ENCODE data around the gene G0S2.

Gene G0S2

DNA sequence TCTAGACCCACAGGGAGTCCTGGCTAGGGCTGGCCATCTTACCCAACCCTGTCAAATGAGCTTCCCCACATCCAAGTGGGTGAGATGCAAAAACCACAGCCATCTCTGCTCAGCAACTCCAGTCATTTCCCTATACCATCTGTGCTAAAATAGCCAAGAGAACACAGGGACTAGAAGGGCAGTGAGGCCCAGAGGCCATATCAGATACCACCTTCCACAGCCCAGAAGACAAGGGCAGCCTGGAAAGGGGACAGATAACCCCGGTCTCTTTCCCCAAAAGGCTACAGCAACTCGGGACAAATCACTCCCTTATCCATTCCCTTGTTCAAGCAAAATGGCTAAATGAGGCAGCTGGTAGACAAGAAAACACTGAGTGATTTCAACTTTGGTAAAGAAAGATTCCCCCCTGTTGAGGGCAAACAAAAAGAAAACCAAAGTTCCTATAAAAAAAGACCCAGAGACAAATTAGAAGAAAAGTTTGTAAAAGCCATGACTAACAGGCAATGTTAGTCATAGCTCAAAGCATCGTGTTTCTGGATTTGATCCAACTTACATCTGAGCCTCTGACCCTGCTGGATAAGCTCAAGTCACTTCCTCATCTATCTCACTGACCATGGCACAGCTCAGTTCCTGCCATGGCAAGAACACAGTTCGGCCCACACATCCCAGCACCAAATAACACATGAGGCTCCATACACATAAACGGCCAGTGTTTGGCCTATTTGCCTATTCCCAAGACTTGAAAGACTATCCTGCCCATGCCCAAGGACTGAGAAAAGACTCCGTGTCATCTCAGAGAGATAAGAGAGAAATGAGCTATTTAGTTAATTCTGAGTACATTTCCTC is 26.1 kb upstream of the G0S2 start:
- DNase-seq: peak; percentile 52

DNA sequence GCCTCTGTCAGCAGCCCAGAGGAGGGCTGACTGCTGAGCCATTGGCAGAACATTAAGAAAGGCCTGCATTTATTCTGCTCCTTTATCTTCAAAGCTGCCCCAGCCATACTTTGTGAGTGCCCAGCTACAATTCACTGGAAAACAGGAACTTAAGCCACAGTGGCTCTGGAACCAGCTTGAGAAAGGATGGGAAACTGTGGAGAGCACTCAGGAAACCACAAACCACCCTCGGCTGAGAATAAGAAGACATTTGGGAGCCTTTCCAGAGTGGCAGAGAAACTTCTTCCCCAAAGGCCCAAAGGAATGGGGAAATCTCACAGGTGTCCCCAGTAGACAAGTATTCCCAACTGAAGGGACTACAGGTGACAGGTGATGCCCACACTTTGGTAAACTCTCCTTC is 24.8 kb upstream of the G0S2 start:
- DNase-seq: peak; percentile 82

DNA sequence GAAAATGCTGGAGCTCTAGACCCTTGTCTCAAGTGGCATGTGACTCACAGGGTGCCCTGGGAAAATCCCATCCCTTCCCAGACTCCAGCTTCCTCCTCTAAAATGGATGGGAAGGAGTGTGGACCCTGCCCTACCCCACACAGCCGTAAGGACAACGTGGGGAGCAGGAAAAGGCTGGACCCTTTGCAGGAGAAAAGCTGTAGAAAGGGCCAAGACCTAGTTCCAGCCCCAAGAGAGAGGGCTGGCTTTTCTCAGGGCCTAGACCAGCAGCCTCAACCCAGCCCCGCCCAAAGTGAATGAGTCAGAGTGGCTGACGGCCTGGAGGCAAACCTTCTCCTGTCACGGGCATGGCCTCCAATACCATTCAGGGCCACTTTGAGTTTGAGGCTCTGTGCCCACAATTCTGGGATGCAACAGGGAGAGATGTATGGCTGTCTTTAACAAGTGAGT is 24.0 kb upstream of the G0S2 start:
- peak; percentile 60 for DNase-seq

DNA sequence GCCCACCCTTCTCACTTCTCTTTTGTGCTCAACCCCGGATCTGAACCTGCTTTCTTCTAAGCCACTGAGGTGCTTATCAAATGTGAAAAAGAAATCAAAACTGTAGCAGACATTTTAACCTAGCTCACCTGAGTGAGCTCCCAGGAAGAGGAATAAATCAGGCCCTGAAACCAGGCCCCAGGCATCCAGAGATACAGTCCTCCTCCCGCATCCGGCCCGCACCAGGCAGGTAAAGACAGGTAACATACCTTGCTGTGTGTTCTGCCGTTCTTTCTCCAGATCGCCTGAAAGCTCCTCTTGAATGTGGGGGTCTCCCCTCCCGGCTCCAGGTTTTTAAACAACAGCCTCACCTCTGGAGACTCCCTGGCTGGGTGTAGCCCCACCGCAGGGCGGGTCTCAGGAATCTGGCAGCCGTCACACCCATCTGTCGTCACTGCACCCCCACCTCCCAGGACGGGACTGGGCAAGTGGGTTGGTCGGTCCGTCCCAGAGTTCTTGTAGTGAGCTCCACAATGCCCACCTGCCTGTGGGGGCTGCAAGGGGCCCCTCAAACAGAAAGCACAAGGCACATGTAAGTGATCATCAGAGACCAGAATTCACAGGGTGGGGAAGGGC is 23.0 kb upstream of the G0S2 start, which contains the start of gene LAMB3:
Gene LAMB3, minus strand, starts transcription at position 305 of the 615 bp plus-strand sequence. CDS start 1,481 bp downstream, outside the sequence.
- no peak for DNase-seq

DNA sequence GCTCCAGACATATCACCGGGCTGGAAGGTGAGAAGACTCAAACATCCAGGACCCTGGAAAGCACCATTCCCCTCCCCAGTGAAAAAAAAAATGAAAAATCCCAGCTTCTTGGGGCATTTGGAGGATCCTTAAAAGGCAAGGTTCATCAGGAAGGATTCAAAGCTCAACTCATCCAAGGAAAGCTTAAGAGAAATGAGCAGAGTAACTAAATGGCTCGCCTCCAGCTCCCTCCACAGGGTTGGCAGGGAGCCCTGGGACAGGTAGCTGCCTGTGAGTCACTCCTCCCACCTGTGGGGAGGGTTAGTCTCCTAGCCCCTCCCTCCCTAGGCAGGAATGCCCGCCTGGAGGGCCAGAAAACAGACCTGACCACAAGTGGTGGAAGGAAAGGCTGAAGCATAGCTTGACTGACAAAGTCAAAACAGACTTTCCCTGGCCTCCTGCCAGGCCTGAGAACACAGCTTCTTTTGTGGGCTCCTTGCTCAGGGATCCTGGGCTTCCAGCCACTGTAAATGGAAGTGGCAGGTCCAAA is 22.3 kb upstream of the G0S2 start:
- peak; percentile 61 for DNase-seq

DNA sequence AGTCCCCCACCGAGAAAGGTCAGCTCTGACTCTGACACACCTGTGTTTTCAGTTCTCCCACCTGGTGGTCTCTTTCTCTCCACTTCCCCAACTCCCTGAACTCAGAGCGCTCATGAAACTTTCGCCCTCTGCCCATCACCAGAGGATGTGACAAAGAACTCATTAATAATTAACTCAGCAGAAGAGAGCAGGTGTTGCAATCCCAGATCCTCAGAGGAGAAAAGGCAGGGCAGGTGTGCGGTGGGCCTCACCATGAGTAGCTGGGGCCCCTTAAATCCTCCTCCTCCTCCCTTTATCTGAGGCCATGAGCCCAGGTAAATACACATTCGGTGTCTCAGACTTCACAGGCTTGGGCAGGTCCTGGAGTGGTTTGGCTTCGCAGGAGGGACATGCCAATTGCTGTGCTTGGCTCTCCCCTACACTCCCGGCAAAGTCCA is 21.3 kb upstream of the G0S2 start:
- no peak for DNase-seq

DNA sequence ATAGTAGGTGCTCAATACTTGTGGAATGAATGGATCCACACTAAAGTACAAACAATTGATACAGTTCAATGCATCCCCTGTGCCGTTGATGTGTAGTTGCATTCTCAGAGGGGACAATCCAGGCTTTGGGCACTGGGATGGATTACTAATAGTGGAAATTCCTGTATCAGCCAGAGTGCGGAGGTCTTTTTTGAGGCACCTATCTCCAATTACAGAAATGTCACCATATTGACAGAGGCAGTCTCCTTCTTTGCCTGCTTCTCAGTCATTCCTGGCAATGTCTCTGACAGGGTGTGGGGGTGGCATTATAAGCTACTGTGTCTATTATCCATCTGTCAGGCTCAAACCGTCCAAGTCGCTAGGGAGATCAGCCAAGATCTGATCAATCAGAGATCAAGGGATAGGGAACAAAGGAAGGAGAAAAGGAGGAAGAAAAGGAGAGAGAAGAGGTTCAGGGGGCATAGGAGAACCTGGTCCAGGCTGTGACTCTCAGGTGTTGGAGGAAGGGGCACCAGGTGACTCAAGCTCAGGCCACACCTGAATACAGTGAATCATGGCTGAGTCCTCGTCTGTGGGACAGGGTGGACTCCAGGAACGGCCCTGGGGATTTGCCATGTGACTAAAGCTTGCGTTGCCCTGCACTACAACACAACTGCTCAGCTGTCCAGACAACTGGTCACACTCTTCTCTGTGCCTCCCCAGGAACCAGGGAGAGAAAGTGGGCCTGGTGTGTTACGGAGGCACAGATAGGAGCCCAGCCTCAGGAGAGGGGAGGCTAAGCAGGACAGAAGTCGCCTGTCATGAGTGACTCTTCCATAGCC is 19.6 kb upstream of the G0S2 start:
- DNase-seq: no peak

DNA sequence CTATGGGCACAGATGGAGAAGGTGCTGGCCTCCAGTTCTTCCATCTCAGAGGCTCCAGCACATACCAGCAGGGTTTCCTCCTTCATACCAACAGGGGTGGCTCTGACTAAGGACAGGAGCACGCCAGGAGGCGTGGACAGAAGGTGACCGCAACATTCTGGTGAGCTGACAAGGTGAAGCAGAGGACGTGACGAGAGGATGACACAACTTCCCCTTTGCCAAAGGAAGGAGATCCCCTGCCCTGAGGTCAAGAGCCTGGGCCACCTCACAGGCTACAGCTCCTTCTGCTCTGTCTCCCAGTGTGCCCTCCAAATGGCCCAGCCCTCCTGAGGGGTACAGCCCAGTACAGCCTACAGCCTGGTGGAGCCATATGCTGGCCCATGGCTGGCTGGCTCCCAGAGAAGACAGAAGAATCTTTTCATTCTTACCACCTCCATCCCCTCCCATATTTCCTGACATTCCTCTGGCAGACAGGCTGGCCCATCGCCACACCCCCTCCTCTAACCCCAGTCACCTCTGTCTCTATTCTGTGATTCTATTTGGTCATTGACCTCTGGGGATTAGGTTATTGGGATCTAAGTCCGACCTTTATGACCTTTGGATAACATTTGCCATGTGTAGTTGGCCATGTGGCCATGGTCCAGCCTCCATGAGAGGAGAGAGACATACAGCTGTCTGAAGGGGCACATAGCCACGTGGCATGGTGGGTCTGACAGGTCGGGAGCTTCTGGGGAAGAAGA is 17.9 kb upstream of the G0S2 start:
- DNase-seq: no peak

DNA sequence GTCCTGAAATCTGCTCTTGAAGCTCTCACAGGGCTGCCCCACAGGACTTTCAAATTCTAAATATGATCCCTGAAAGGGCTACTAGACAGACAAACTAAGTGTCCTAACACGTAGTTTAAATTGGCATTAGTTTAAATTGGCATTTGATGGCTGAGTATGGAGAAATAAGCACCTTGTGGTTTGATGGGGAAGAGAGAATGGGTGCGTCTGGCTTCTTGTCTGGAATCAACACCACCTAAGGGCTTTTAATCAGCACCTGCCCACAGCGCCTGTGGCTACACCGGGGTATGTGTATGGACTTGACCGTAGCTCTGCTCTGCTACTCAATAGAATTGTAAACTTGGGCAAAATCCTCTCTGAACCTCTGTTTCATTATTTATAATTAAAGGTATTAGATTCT is 17.3 kb upstream of the G0S2 start:
- DNase-seq: no peak

DNA sequence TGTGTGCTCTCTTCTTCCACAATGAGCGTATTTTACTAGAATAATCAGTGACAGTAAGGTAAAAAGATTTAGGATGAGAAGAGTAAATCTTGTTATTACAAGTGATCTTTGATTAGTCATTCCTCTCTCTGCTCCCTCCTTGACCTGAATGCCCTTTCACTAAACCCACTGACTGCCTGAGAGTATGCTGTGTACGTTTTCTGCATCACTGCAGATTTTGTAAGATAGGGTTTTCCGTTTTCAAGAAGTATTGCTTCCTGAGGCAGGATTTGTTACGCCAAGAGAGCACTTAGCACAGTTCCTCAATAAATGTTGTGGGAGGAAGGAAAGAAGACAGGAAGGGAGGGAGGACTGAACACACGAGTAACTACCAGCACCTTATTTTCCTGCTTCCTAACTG is 15.3 kb upstream of the G0S2 start:
- DNase-seq: no peak

DNA sequence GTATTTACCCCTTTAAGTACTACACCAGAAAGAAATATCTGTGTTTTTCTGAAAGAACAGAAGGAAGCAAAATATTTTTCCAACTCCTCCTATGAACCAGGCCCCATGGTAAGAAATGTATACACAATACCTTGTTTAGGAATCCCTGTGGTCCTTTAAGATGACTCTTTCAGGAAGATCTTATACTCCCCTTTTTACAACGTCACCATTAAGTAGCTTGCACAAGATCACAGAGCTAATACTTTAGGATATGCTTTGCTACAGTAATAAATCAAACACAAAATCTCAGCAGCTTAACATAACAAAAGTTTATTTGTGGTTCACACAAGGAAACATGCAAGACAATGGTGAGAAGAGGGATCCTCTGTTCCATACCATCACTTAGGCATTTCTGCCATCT is 14.1 kb upstream of the G0S2 start:
- no peak for DNase-seq

DNA sequence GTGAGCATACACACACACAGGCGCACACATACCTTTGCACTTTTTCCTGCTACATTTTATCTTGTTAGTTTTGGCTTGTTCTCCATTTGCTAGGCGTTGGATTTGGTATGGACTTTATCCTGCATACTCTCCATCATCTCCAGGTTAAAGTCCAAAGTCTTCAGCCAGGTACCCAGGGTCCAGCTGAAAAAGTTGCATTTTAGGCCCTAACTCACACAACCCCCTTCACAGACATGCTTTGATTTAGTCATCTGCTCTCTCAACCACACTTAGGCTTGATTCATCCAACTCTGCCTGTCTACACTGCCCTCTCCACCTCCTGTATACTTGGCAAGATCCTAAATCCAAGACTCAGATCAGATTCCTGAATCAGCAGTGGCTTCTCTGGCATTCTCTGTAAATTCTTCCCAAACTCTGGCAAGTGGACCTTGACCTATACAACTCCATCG is 12.3 kb upstream of the G0S2 start:
- no peak for DNase-seq

DNA sequence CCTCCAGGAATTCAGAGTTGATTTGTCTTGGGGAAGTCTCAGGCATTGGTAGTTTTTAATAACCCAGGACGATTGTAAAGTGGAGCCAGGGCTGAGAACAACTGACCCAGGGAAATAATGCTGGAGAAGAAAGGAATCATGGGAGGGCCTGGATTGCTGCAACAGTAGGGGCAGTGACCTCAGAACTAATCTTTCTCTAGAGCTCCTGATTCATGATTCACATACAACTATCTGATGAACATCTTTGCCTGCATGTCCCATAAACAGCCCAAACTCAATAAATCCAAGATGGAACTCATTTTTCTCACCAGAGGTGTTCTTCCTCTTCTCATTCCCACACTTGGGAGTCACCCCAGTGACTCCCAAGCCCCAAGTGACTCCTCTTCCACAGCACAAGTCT is 8.1 kb upstream of the G0S2 start:
- DNase-seq: no peak

DNA sequence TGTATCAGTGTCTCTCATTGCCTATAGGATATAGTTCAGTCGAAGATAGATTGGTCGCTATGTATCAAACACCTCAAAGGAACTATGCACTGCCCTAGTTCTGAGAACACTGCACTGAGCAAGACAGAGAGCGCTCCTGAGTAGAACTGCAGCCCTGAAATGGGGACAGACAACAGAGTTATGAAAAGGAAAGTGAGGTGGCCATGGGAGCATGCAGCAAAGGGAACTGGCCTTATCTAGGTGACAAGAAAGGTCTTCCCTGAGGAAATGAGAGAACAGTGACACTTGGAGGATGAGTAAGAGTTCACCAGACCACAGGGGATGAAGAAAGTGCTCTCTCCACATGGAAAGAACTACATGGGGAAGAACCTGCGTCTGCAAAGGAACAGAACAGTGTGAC is 7.5 kb upstream of the G0S2 start:
- no peak for DNase-seq

DNA sequence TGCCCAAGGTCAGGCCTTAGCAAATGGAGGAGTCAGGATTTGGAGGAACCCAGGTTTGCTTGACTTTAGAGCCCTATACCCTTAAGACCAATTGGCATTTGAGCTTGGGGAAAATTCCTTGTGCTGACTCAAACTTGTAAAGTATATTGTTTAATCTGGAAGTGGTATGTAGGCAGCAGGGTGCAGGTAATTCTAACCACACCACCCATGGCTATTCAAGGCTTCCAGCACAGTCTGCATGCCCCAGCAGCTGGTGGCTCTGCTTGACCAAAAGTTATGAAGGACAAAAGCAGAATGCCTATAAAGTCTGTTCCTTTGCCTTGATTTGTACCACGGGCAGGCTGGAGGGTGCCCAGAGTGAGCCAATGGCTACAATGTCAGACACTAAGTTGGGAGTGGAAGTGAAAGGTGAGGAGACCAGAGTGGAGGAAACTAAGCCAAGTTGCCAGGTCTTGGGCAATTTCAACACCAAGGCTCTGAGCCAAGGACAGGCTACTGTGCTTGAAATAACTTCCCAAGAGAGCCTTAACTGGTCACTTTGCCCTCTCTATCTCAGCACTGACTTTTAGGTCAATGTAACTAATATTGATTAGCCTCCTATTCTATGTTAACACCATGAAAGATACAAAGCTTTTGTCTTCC is 4.7 kb upstream of the G0S2 start:
- no peak for DNase-seq

DNA sequence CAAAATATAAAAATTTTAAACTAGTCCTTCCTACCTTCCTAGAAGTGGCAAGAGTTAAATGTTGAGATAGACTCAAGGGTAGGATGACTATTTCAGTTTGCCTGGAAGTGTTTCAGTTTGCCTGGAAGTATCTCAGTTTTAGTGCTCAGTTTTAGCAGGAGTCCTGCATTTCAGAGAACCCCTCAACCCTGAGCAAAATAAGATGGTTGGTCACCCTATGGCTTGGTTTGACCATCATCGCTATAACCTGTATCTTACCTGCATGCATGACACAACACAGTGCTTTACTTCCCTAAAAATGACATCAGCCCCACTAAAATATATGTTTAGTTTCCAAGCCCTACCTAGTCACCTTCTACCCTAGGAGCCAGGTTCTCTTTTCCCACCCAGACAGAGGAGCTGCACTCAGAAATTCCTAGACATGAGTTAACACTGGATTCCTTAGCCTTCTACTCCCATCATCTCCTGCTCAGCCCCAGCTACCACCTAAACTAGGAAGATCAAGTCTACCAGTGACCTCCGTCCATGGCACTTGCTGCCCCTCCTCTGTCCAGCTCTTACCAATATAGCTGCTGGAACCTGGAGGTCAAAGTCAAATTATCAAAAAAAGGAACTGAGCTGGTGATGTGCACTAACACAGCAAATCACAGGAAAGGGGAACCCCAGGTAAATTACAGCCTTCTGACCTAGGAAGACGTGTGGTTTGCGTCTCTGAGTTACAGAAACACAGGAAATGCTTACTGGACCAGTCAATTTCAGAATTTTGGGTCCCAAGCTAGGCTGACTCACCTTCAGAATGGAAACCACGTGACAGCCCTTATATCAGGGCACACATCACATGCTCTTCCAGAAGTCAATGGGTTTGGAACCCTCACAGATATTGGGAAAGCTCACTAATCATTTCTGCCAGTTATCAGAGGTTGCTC is 2.2 kb upstream of the G0S2 start:
- no peak for DNase-seq

DNA sequence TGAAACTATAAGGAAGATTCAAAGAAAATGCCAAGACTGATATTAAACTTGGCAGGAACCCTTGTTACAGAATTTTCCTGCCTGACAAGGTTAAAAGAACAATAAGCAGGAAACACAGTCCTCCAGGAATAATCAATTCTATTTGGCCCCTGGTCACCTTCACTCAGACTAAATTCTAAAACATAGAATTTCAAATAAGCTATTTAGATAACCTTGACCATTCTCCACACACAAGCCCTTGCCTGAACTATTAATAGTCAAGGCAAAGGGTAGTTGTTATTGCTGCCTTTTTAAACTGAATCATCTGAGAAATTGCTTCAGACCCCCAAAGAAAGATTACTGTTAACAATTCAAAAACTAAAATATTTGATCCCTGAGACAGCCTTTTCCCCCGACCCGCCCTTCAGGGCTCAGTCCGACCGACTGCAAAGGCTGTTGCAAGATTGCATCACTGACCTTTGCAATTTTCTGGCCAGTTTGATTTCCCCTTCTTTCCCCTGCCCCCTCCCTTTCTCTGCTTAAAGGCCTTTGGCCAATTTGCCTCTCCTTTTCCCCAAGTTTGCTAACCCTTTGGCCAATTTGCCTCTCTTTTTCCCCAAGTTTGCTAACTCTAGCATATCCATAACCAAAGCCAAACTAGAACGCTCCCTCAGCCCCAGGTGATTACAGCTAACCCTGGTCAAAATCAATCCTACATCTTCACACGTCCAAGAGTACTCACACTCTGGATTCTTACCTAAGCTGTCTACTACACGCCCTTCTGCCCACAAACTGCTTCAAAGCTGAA is 1.4 kb upstream of the G0S2 start:
- DNase-seq: no peak

DNA sequence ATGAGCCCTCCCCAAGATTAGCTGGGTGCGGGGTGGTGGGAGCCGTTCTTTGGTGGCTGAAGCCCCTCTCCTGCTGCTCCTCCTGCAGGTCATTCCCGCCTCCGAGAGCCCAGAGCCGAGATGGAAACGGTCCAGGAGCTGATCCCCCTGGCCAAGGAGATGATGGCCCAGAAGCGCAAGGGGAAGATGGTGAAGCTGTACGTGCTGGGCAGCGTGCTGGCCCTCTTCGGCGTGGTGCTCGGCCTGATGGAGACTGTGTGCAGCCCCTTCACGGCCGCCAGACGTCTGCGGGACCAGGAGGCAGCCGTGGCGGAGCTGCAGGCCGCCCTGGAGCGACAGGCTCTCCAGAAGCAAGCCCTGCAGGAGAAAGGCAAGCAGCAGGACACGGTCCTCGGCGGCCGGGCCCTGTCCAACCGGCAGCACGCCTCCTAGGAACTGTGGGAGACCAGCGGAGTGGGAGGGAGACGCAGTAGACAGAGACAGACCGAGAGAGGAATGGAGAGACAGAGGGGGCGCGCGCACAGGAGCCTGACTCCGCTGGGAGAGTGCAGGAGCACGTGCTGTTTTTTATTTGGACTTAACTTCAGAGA is 448 bp downstream of the G0S2 start:
- DNase-seq: no peak

DNA sequence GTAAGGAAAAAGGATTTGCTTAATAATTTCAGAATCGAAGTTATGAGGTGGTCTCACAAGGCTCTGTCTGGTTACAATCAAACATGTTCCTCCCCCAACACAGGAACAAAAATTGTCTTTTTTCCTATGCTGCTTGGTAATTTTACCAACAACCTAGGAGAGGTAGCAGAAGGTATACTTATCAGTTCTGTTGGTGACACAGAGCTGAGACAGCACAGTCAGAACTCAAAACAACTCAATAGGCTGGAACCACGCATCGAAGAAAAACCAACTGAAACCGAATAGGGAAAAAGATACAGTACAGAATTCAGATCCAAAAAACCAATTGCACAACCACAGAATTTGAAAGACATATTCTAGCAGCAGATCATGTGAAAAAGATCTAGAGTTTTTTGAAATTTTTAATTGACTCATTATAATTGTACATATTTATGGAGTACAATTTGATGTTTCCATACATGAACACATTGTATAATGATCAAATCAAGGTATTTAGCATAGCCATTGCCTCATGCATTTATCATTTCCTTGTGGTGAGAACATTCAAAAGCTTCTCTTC is 3.8 kb downstream of the G0S2 start:
- no peak for DNase-seq

Data from GDM1 (cell line).